ENCODE results near the gene GAD1.

DNA sequence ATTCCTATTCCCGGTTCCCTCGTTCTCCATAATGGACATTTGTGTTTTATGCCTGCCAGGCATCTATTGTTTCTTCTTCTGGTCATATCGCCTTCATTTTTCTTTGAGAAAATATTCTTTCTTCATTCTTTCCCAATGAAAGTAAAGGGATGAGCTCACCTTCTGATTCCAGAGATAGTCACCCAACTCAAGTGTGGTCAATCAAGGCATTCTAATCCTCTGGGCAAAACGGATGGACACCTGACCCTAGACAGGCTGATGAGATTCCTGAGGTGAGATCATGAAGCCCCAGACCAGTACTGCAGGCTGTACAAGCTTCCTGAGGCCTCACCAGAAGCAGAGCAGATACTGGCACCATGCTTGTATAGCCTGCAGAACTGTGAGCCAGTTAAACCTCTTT is 52.8 kb downstream of the GAD1 start:
- TF ChIP-seq CTCF (IDR thresholded peaks at IDR 0.05) (no peak), POLR2A (IDR thresholded peaks at IDR 0.05) (no peak)

Measured in testis (tissue), 2 donors.